Heart right ventricle (tissue), 16 donors: ENCODE results near the gene LGALS12. TPM values are rescaled to one million over a fixed set of nuclear protein-coding genes. Genes with fewer than 3 reads are reported as not detected.

Experiments used
- ATAC-seq, 8 donors: fragments of 200-7000 bp; cut with Tn5 transposase; one replicate each; pipeline ENCODE4 v1.9.1; 2020; ENCODE audit warnings: mild to moderate bottlenecking in 8 of 8, moderate library complexity in 8 of 8, moderate number of reproducible peaks in 1 of 8
- DNase-seq, 2 donors: peaks; one replicate each; pipeline ENCODE4 v3.0.0-alpha.2; 2020
- H3K27ac ChIP-seq, 10 donors: fragments of 200-600 bp; sonication (generic) in 2 of 10; one replicate each; pipeline versions ENCODE4 v1.5.0 to v1.8.0; 2020 to 2022; ENCODE audit warnings: mild to moderate bottlenecking in 3 of 10
- H3K27me3 ChIP-seq, 7 donors: fragments of 200-600 bp; one replicate each; pipeline ENCODE4 v1.8.0; 2021 to 2022; ENCODE audit warnings: mild to moderate bottlenecking in 2 of 7
- H3K36me3 ChIP-seq, 9 donors: fragments of 200-600 bp; sonication (generic) in 1 of 9; one replicate each; pipeline versions ENCODE4 v1.5.0 to v1.8.0; 2020 to 2022; ENCODE audit warnings: mild to moderate bottlenecking in 2 of 9
- H3K4me1 ChIP-seq, 9 donors: fragments of 200-600 bp; sonication (generic) in 1 of 9; one replicate each; pipeline versions ENCODE4 v1.5.0 to v1.8.0; 2020 to 2022; ENCODE audit warnings: mild to moderate bottlenecking in 4 of 9
- H3K4me3 ChIP-seq, 10 donors: fragments of 200-600 bp; sonication (generic) in 2 of 10; one replicate each; pipeline versions ENCODE4 v1.5.0 to v1.8.0; 2020 to 2022; ENCODE audit warnings: mild to moderate bottlenecking in 7 of 10, moderate library complexity in 2 of 10
- H3K9me3 ChIP-seq, 11 donors: fragments of 200-600 bp in 10 of 11; sonication (generic) in 2 of 11; one replicate each; pipeline versions ENCODE4 v1.5.0 to v1.8.0; 2013 to 2022; ENCODE audit warnings: mild to moderate bottlenecking in 2 of 11, control low read depth in 1 of 11, moderate library complexity in 1 of 11
- CTCF ChIP-seq, 9 donors: fragments of 200-600 bp; sonication (generic) in 2 of 9; IDR thresholded peaks; one replicate each; pipeline versions ENCODE4 v1.5.0 to v1.8.0; 2021 to 2022; ENCODE audit warnings: antibody characterized with exemption in 9 of 9, mild to moderate bottlenecking in 5 of 9, moderate library complexity in 1 of 9
- WGBS, 2 donors: extraction: QIAGEN DNeasy Blood & Tissue Kit; methylation state at CpG; one replicate each; pipeline ENCODE4 v1.1.7; 2013; ENCODE audit warnings: inconsistent platforms in 1 of 2; 5-methylcytosine and 5-hydroxymethylcytosine counted together
- intact Hi-C, 10 donors: fragments of 100-400 bp; cut with DNase I; formaldehyde crosslinking; loops; one replicate each; pipeline versions ENCODE4 v1.11.1 to v1.14.2; 2022
- polyA plus RNA-seq, 2 donors: library from polyadenylated mRNA; stranded (reverse); fragments of 200-250 nt; gene quantifications; one replicate each; pipeline ENCODE4 v1.2.3, GENCODE V29; 2013
- total RNA-seq, 10 donors: library from RNA; stranded (reverse); fragmentation: NEBNext Ultra II Directional in 3 of 10; extraction: Animal tissue kit (Norgen Biotek cat#: 25700) in 3 of 10; gene quantifications; one replicate each; pipeline versions ENCODE4 v1.2.1 to v1.2.4, GENCODE V29; 2021 to 2023
- donor health status: Arrhythmogenic right ventricular cardiomyopathy.
- donor health status: ischemic (EF 13 %, LVEDD 7.1; RV severe dilation, severe dysfunction).
- donor health status: healthy with polysubstance abuse.
- donor health status: DM: no; HTN: yes; CAD: no.
- donor health status: DM: no; HTN: no; CAD: no.
- donor health status: ischemic (EF 25% LVEDD 6.9; RV normal size, moderate dysfunction).
- donor health status: ischemic (EF 25% LVEDD 5.7; RV mildly dilated, moderate dysfunction).
- donor health status: healthy.
- donor health status: DM: yes; HTN: yes; CAD: no.
- donor health status: Ischemic cardiomyopathy.
- donor health status: ischemic (EF 35%, LVEDD 5.7; RV mildly dilated, moderate dysfunction).
- donor health status: nonischemic (EF 11% LVEDD 7.7; RV severe dilation, severe dysfunction).
- donor health status: DM: yes; HTN: yes; CAD: no.
- donor health status: PGD.
- donor health status: ischemic (EF 29% LVEDD 5.4; RV normal size, mild dysfunction).
- donor health status: nonischemic (EF 23%, LVEDD 6.1; RV moderate dilation, normal function).

LGALS12 gene
- total and polyA plus RNA-seq, 12 donors: 0.61 to 6.9 (median 1.2) TPM; not detected in 3

DNA sequence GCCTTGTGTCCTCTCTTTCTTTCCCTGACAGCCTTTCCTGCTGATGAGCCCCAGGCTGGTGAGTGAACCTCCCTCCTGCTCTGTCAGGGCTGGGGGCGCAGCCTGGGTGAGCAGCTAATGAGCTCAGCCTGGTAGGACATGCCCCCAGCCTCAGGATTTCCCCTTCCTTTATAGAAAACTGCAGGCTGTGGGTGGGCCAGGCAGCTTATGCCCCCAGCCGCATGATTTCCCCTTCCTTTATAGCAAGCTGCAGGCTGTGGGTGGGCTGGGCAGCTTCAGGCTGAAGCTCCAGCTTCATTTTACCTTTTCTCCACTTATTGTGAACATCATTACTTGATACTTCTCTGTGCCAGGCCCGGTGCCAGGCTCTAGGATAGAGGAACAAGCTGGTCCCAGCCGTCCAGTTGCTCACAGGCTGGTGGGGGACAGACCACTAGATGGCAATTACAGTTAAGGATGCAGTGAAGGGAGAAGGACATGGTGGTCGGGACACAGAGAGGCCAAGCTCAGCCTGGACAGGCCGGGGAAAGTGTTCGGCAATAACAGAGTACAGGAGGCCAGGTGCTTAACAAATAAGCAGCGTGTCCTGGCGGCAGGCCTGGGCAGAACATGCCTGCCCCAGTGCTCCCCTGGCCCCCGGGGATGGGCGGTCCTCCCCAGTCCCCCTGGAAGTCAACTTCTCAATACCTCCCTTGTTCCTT is 5.3 kb downstream of the LGALS12 start:
- DNase-seq (no peak), ATAC-seq (no peak)
- peaks cover 0 to 40% (median 7%) of the 10 kb centered on the region in 9 donors for H3K4me1 ChIP-seq
- no peak overlapping the region for H3K4me3 ChIP-seq
- no peak overlapping the region for H3K27ac ChIP-seq
- H3K27me3 ChIP-seq: no peaks in the 10 kb centered on the region
- no peak for TF ChIP-seq CTCF (IDR thresholded peaks at IDR 0.05)
- WGBS, 2 donors: 88 to 92% methylated on average over 11 of the region's 11 CpGs
- no peaks in the 10 kb centered on the region for H3K36me3 ChIP-seq
- H3K9me3 ChIP-seq: no peaks in the 10 kb centered on the region
- intact Hi-C loops: no loop called here

- 88 to 89% methylated on average over 7 of the region's 7 CpGs for WGBS, 2 donors
- peaks cover 0 to 23% (median 7%) of the 10 kb centered on the region in 9 donors for H3K4me1 ChIP-seq
- H3K9me3 ChIP-seq: no peaks in the 10 kb centered on the region
- no peaks in the 10 kb centered on the region for H3K27me3 ChIP-seq
- intact Hi-C loops: no loop called here
- no peak overlapping the region for H3K27ac ChIP-seq
- H3K36me3 ChIP-seq: no peaks in the 10 kb centered on the region
- TF ChIP-seq CTCF (IDR thresholded peaks at IDR 0.05): no peak
- DNase-seq: no peak
- H3K4me3 ChIP-seq: no peak overlapping the region
- no peak for ATAC-seq
Measured at GRCh38 chr11:63512816-63513215, 6.9 kb downstream of the LGALS12 start.

GRCh38 chr11:63516109-63516508 is 10.2 kb downstream of the LGALS12 start:
- no peak overlapping the region for H3K27ac ChIP-seq
- no peak for TF ChIP-seq CTCF (IDR thresholded peaks at IDR 0.05)
- DNase-seq (no peak), ATAC-seq (no peak)
- WGBS, 2 donors: 93 to 97% methylated on average over 6 of the region's 6 CpGs
- H3K4me3 ChIP-seq: no peak overlapping the region
- no peaks in the 10 kb centered on the region for H3K9me3 ChIP-seq
- no peaks in the 10 kb centered on the region for H3K27me3 ChIP-seq
- no peaks in the 10 kb centered on the region for H3K36me3 ChIP-seq
- intact Hi-C loops: no loop called here
- peaks cover 0 to 6% (median 0%) of the 10 kb centered on the region in 9 donors for H3K4me1 ChIP-seq

GRCh38 chr11:63517156-63517555 is 11.3 kb downstream of the LGALS12 start:
- no peak overlapping the region for H3K4me3 ChIP-seq
- H3K4me1 ChIP-seq: no peaks in the 10 kb centered on the region
- H3K27me3 ChIP-seq: no peaks in the 10 kb centered on the region
- no peak for ATAC-seq
- no peak for TF ChIP-seq CTCF (IDR thresholded peaks at IDR 0.05)
- H3K9me3 ChIP-seq: no peaks in the 10 kb centered on the region
- intact Hi-C loops: no loop called here
- H3K27ac ChIP-seq: no peak overlapping the region
- H3K36me3 ChIP-seq: no peaks in the 10 kb centered on the region
- no peak for DNase-seq
- WGBS, 2 donors: 91 to 96% methylated on average over 5 of the region's 5 CpGs
